K562 (cell line): Measurements from ENCODE around the gene DDX43. TPM values are rescaled to one million over a fixed set of nuclear protein-coding genes. Genes with fewer than 3 reads are reported as not detected.

ENCODE experiments used
- ARNT ChIP-seq, 2 experiments: fragments of 450-650 bp; IDR thresholded peaks; 2 replicates each; pipeline ENCODE4 v1.6.1; 2016; ENCODE audit warnings: mild to moderate bottlenecking in 1 of 2
- C11orf30 ChIP-seq: fragments of 450-650 bp; IDR thresholded peaks from 2 replicates; pipeline ENCODE4 v1.6.1; 2016; ENCODE audit warnings: low read depth, mild to moderate bottlenecking
- ETV5 ChIP-seq: sonication (generic); formaldehyde crosslinking; IDR thresholded peaks from 2 replicates; pipeline ENCODE4 v1.4.0; 2020; ENCODE audit warnings: low read depth, mild to moderate bottlenecking, missing genetic modification reagents
- EWSR1 ChIP-seq: fragments of 450-650 bp; IDR thresholded peaks from 2 replicates; pipeline ENCODE4 v1.6.1; 2018; ENCODE audit warnings: borderline replicate concordance, mild to moderate bottlenecking, low read depth, moderate library complexity; ENCODE audit not compliant: partially characterized antibody
- HCFC1 ChIP-seq: IDR thresholded peaks from 2 replicates; pipeline ENCODE4 v1.6.1; 2012; ENCODE audit warnings: low read depth, low read length, improper control_type of control experiment
- HDAC1 ChIP-seq, 2 experiments: fragments of 450-650 bp; IDR thresholded peaks; 2 replicates each; pipeline ENCODE4 v1.6.1; 2016 to 2017; ENCODE audit warnings: inconsistent platforms in 1 of 2, mild to moderate bottlenecking in 1 of 2, moderate library complexity in 1 of 2
- HLTF ChIP-seq: fragments of 450-650 bp; IDR thresholded peaks from 2 replicates; pipeline ENCODE4 v1.6.1; 2016
- KLF1 ChIP-seq: fragments of 450-650 bp; IDR thresholded peaks from 2 replicates; pipeline ENCODE4 v1.6.1; 2016; ENCODE audit warnings: missing genetic modification characterization, missing compliant biosample characterization
- NCOA1 ChIP-seq: fragments of 450-650 bp; IDR thresholded peaks from 2 replicates; pipeline ENCODE4 v1.6.1; 2016; ENCODE audit warnings: low read depth
- NFXL1 ChIP-seq: fragments of 450-650 bp; formaldehyde crosslinking; IDR thresholded peaks from 2 replicates; pipeline ENCODE4 v1.4.0; 2021; ENCODE audit warnings: mild to moderate bottlenecking
- POLR2A ChIP-seq: fragments of 450-650 bp; conservative IDR thresholded peaks from 2 replicates; pipeline ENCODE4 v1.6.1; 2016
- POLR2G ChIP-seq: fragments of 200-400 bp; formaldehyde crosslinking; IDR thresholded peaks from 2 replicates; pipeline ENCODE4 v1.6.1; 2017; ENCODE audit warnings: low read depth, mild to moderate bottlenecking, antibody characterized with exemption, low read length, moderate library complexity
- RBM14 ChIP-seq: fragments of 200-400 bp; formaldehyde crosslinking; IDR thresholded peaks from 2 replicates; pipeline ENCODE4 v1.6.1; 2018; ENCODE audit warnings: low read depth, mild to moderate bottlenecking, low read length, moderate library complexity, borderline replicate concordance; ENCODE audit not compliant: insufficient read depth
- RBM17 ChIP-seq: fragments of 200-400 bp; formaldehyde crosslinking; IDR thresholded peaks from 2 replicates; pipeline ENCODE4 v1.6.1; 2017; ENCODE audit warnings: low read depth, mild to moderate bottlenecking, low read length, borderline replicate concordance
- SMARCA4 ChIP-seq: fragments of 450-650 bp; IDR thresholded peaks from 2 replicates; pipeline ENCODE4 v1.6.1; 2016
- SRSF3 ChIP-seq: fragments of 200-400 bp; formaldehyde crosslinking; IDR thresholded peaks from 2 replicates; pipeline ENCODE4 v1.6.1; 2016; ENCODE audit warnings: mild to moderate bottlenecking, low read length, moderate library complexity; ENCODE audit not compliant: insufficient read depth
- XRCC5 ChIP-seq: fragments of 200-400 bp; formaldehyde crosslinking; IDR thresholded peaks from 2 replicates; pipeline ENCODE4 v1.6.1; 2017; ENCODE audit warnings: low read depth, mild to moderate bottlenecking, low read length
- ZNF561 ChIP-seq: fragments of 450-650 bp; formaldehyde crosslinking; conservative IDR thresholded peaks from 2 replicates; pipeline ENCODE4 v1.4.0; 2020; ENCODE audit warnings: mild to moderate bottlenecking, moderate library complexity
- ZNF785 ChIP-seq: fragments of 250-450 bp; sonication (Bioruptor Pico); IDR thresholded peaks from 2 replicates; pipeline ENCODE4 v1.4.0; 2020; ENCODE audit warnings: mild to moderate bottlenecking
- polyA plus RNA-seq, 8 experiments: library from polyadenylated mRNA; depleted of rRNA in 4 of 8; stranded (reverse) in 5 of 8; unstranded in 3 of 8; fragments of >200 nt; fragmentation: Nextera tagmentation in 2 of 8; fragmentation: Illumina TruSeq in 1 of 8; extraction: Ambion mirVana in 2 of 8; extraction: Trizol in 1 of 8; gene quantifications; 2 replicates each; pipeline versions ENCODE4 v1.2.1 to v1.2.3, GENCODE V29; 2011 to 2014; ENCODE audit warnings: inconsistent platforms in 1 of 8, missing spikeins in 1 of 8
- total RNA-seq, 7 experiments: library from RNA; depleted of rRNA in 6 of 7; stranded (reverse); fragments of >200 nt in 6 of 7; fragmentation: Illumina TruSeq in 2 of 7; extraction: Trizol in 2 of 7; gene quantifications; 2 replicates each; pipeline versions ENCODE4 v1.2.1 to v1.2.3, GENCODE V29; 2011 to 2021; ENCODE audit warnings: low replicate concordance in 1 of 7
- TF ChIP-seq, protein P1 (sequence below): sonication (generic); formaldehyde crosslinking; IDR thresholded peaks from 2 replicates; pipeline ENCODE4 v1.8.0; 2022; ENCODE audit warnings: mild to moderate bottlenecking, missing genetic modification reagents, borderline replicate concordance
- TF ChIP-seq, protein P2 (sequence below): sonication (generic); formaldehyde crosslinking; IDR thresholded peaks from 2 replicates; pipeline ENCODE4 v1.8.0; 2022; ENCODE audit warnings: mild to moderate bottlenecking, missing genetic modification reagents
- TF ChIP-seq, protein P3 (sequence below): sonication (generic); formaldehyde crosslinking; IDR thresholded peaks from 2 replicates; pipeline ENCODE4 v1.8.0; 2022; ENCODE audit warnings: missing genetic modification reagents, mild to moderate bottlenecking, moderate library complexity, borderline replicate concordance
- TF ChIP-seq, protein P4 (sequence below), 2 experiments: fragments of 450-650 bp; conservative IDR thresholded peaks; 2 replicates each; pipeline ENCODE4 v1.6.1; 2017; ENCODE audit warnings: mild to moderate bottlenecking in 2 of 2, moderate library complexity in 2 of 2

The DDX43 gene
- total and polyA plus RNA-seq, 9 of the 15 experiments (the other 6 are each of a cell fraction or from before 2014, with no cell fraction given) = 0.07 to 0.88 (median 0.25) TPM

DNA sequence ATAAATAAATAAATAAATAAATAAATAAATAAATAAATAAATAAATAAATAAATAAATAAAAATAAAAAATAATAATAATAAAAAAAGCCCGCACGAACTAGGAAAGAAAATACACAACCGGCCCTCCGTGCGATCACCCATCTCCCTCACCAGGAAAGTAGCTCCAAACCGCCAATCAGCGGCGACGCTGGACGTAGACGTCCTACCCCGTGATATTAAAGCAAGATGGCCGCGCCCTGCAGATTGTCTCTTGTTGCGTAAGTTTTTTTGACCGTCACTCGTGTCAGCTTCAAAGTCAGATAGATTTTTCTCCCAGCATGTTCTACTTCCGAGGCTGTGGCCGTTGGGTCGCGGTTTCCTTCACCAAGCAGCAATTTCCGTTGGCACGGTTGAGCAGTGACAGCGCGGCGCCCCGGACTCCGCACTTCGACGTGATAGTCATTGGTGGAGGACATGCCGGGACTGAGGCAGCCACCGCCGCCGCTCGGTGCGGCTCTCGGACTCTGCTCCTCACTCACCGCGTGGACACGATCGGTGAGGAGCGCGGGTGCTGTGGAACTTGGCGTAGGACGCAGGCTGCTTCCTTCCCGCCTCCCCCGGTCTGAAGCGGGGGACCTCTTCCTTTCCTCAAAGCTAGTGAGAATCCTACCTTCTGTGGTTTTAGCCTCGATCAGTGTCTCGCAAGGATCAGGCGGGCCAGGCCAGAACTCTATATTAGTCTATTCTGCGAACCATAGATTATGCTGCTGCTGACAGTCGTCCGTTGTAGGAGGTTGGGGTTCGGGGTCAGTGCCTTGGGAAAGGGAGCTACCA lies 67.1 kb downstream of the DDX43 start, which contains the start of gene MTO1 (continued):
- TF ChIP-seq ZNF561 (no peak), POLR2A (peak; percentile 94), C11orf30 (peak; percentile 89), NCOA1 (peak; percentile 50; the same call in 1 of the 2 replicates), ARNT (IDR thresholded peaks at IDR 0.05) (peak in 1 of 2 experiments; percentile 24; a peak in 1 of 4 replicates), POLR2G (peak; percentile 94), XRCC5 (0 out of 2 replicates have a peak, but pooled peaks have one; percentile 46), ZNF785 (CRISPR knock-in tag) (no peak), SRSF3 (peak; percentile 97), HCFC1 (peak; percentile 64), EWSR1 (no peak), ETV5 (CRISPR knock-in tag) (peak; percentile 38; the same call in 1 of the 2 replicates), SMARCA4 (peak; percentile 21; the same call in 1 of the 2 replicates), KLF1 (0 out of 2 replicates have a peak, but pooled peaks have one; percentile 56), RBM14 (0 out of 2 replicates have a peak, but pooled peaks have one; percentile 94), HLTF (peak; percentile 63; the same call in 1 of the 2 replicates), RBM17 (no peak), NFXL1 (CRISPR knock-in tag) (no peak), HDAC1 (IDR thresholded peaks at IDR 0.05) (peak in 1 of 2 experiments; percentile 91; a peak in 2 of 4 replicates)
- TF ChIP-seq, protein P1, sequence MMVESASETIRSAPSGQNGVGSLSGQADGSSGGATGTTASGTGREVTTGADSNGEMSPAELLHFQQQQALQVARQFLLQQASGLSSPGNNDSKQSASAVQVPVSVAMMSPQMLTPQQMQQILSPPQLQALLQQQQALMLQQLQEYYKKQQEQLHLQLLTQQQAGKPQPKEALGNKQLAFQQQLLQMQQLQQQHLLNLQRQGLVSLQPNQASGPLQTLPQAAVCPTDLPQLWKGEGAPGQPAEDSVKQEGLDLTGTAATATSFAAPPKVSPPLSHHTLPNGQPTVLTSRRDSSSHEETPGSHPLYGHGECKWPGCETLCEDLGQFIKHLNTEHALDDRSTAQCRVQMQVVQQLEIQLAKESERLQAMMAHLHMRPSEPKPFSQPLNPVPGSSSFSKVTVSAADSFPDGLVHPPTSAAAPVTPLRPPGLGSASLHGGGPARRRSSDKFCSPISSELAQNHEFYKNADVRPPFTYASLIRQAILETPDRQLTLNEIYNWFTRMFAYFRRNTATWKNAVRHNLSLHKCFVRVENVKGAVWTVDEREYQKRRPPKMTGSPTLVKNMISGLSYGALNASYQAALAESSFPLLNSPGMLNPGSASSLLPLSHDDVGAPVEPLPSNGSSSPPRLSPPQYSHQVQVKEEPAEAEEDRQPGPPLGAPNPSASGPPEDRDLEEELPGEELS (CRISPR knock-in tag) = 0 out of 2 replicates have a peak, but pooled peaks have one; percentile 15
- TF ChIP-seq, protein P2, sequence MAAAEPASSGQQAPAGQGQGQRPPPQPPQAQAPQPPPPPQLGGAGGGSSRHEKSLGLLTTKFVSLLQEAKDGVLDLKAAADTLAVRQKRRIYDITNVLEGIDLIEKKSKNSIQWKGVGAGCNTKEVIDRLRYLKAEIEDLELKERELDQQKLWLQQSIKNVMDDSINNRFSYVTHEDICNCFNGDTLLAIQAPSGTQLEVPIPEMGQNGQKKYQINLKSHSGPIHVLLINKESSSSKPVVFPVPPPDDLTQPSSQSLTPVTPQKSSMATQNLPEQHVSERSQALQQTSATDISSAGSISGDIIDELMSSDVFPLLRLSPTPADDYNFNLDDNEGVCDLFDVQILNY (CRISPR knock-in tag) = 0 out of 2 replicates have a peak, but pooled peaks have one; percentile 70
- TF ChIP-seq, protein P3, sequence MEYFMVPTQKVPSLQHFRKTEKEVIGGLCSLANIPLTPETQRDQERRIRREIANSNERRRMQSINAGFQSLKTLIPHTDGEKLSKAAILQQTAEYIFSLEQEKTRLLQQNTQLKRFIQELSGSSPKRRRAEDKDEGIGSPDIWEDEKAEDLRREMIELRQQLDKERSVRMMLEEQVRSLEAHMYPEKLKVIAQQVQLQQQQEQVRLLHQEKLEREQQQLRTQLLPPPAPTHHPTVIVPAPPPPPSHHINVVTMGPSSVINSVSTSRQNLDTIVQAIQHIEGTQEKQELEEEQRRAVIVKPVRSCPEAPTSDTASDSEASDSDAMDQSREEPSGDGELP (CRISPR knock-in tag) = peak; percentile 58; the same call in 1 of the 2 replicates
- TF ChIP-seq, protein P4, sequence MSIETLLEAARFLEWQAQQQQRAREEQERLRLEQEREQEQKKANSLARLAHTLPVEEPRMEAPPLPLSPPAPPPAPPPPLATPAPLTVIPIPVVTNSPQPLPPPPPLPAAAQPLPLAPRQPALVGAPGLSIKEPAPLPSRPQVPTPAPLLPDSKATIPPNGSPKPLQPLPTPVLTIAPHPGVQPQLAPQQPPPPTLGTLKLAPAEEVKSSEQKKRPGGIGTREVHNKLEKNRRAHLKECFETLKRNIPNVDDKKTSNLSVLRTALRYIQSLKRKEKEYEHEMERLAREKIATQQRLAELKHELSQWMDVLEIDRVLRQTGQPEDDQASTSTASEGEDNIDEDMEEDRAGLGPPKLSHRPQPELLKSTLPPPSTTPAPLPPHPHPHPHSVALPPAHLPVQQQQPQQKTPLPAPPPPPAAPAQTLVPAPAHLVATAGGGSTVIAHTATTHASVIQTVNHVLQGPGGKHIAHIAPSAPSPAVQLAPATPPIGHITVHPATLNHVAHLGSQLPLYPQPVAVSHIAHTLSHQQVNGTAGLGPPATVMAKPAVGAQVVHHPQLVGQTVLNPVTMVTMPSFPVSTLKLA (conservative IDR thresholded peaks at IDR 0.05) = peak; percentile 53 to 90
